NT2/D1 (cell line): ENCODE results near the gene LPO.

Experiments used
- DNase-seq: peaks from one replicate; pipeline ENCODE4 v3.0.0-alpha.2; 2011; ENCODE audit warnings: low read depth, low spot score
- H3K27me3 ChIP-seq: 2 replicates; pipeline ENCODE4 v1.6.0; 2011; ENCODE audit warnings: mild to moderate bottlenecking; ENCODE audit not compliant: insufficient read length, insufficient read depth
- H3K36me3 ChIP-seq: 2 replicates; pipeline ENCODE4 v1.6.1; 2011; ENCODE audit warnings: mild to moderate bottlenecking, low read length, mixed read lengths; ENCODE audit not compliant: insufficient read depth, insufficient read length
- H3K4me1 ChIP-seq: 2 replicates; pipeline ENCODE4 v1.5.1; 2011; ENCODE audit not compliant: insufficient read depth, insufficient read length
- H3K4me3 ChIP-seq: 2 replicates; pipeline ENCODE4 v1.5.1; 2011; ENCODE audit warnings: low read depth; ENCODE audit not compliant: insufficient read length
- H3K9ac ChIP-seq: 2 replicates; pipeline ENCODE4 v1.6.0; 2011; ENCODE audit warnings: low read depth; ENCODE audit not compliant: insufficient read length
- H3K9me3 ChIP-seq: 2 replicates; pipeline ENCODE4 v1.5.1; 2011; ENCODE audit warnings: mild to moderate bottlenecking, low read length; ENCODE audit not compliant: insufficient read depth
- SUZ12 ChIP-seq: IDR thresholded peaks from 2 replicates; pipeline ENCODE4 v1.6.1; 2011; ENCODE audit not compliant: insufficient read length, insufficient read depth; ENCODE audit errors: extremely low read depth
- YY1 ChIP-seq: IDR thresholded peaks from 2 replicates; pipeline ENCODE4 v1.6.1; 2011; ENCODE audit not compliant: insufficient read length, insufficient read depth
- ZNF274 ChIP-seq: IDR thresholded peaks from 2 replicates; pipeline ENCODE4 v1.6.1; 2011; ENCODE audit warnings: mild to moderate bottlenecking, low read depth, low read length

The LPO gene

DNA sequence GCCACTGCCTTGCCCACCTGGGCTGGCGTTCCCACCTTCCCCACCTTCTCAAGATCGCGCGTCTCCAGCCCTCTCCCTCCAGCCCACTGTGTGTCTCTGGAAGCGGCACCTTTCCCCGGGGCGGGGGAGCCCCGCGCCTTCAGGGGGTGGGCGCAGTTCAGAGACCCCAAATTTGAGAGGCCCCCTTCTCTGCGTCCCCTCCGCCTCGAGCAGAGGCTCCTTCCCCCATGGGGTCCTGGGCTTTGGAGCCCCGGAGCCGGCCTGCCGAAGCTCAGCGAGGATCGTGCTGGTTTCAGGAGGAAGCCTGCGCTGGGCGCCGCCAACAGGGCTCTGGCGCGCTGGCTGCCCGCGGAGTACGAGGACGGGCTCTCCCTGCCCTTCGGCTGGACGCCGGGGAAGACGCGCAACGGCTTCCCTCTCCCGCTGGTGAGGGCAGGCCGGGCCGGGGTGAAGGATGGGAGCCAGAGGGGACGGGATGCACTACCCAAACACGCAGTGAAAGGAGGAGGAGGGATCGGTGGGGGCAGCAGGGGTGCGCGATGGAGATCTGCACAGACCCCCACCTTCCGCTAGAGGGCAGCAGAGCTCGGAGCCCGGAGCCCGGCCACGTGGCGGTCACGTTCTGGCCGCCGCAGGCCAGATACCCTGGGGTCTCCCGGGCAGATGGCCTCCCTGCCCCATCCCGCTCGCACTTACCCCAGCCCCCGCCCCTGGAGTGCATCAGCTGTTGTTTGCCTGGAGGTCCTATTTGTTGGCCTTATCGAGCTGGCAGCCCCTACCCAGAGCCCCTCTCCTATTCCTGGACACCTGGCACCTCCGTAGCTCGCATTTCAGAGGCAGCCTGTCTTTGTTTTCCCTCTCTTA is 11.1 kb downstream of the LPO start:
- H3K9ac ChIP-seq = peak overlapping the region; percentile 79
- peak overlapping the region; percentile 35 for H3K4me3 ChIP-seq
- peaks cover 11% of the 10 kb centered on the region; the same call in 1 of the 2 replicates for H3K9me3 ChIP-seq
- peak; percentile 50 for DNase-seq
- peaks cover 54% of the 10 kb centered on the region for H3K27me3 ChIP-seq
- TF ChIP-seq SUZ12 (no peak), YY1 (no peak), ZNF274 (no peak)
- no peaks in the 10 kb centered on the region for H3K36me3 ChIP-seq
- peaks cover 12% of the 10 kb centered on the region for H3K4me1 ChIP-seq

DNA sequence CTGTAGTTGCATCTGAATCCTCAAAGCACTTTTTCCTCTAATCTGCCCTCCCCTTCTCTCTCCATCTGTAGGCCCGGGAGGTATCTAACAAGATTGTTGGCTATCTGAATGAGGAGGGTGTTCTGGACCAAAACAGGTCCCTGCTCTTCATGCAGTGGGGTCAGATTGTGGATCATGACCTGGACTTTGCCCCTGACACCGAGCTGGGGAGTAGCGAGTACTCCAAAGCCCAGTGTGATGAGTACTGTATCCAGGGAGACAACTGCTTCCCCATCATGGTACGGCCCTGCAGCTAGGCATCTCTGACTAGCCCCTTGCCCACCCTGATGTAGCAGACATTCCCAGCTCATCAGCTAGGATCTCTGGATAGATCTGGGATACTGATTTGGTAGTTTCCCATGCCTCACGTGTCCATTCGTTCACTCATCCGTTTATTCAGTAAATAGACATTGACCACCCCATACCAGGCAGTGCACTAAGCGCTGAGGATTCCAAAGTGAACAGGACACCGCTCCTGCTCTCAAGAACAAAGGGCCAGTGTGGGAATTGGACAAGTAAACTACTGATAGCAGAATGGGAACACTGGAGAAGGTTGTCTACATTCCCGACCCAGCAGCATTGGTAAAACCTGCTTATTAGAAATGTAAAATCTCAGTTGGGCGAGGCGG is 12.1 kb downstream of the LPO start:
- TF ChIP-seq ZNF274 = no peak
- Histone ChIP-seq H3K9ac (no peak overlapping the region), H3K9me3 (peaks cover 11% of the 10 kb centered on the region; the same call in 1 of the 2 replicates), H3K4me3 (no peak overlapping the region), H3K27me3 (peaks cover 53% of the 10 kb centered on the region), H3K4me1 (peaks cover 12% of the 10 kb centered on the region), H3K36me3 (no peaks in the 10 kb centered on the region)
- no peak for DNase-seq

GRCh38 chr17:58252141-58252540 is 13.8 kb downstream of the LPO start:
- H3K27me3 ChIP-seq = peaks cover 51% of the 10 kb centered on the region
- TF ChIP-seq ZNF274 (no peak), YY1 (no peak), SUZ12 (no peak)

DNA sequence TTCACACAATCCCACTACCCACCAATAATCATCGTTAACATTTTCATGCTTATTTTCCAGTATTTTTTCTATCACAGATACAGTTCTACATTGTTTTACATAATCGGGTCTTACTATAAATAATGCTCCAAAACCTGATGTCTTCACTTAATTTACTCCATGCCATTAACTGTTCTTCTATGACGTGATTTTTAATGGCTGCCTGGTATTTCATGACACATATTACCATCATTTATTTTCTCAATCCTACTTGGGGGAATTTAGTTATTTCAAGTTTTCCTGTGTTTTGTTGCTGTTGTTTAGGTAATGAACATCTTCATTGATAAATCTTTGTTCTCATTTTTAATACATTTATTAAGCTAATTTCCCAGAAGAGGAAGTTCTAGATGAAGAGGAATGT is 14.7 kb downstream of the LPO start:
- H3K27me3 ChIP-seq = peaks cover 43% of the 10 kb centered on the region
- TF ChIP-seq ZNF274 = no peak
- no peak for TF ChIP-seq SUZ12
- no peak for TF ChIP-seq YY1
- H3K9me3 ChIP-seq = peaks cover 11% of the 10 kb centered on the region; the same call in 1 of the 2 replicates
- peaks cover 4% of the 10 kb centered on the region for H3K4me1 ChIP-seq
- H3K9ac ChIP-seq = no peak overlapping the region
- H3K4me3 ChIP-seq = no peak overlapping the region
- H3K36me3 ChIP-seq = no peaks in the 10 kb centered on the region
- no peak for DNase-seq

More at GRCh38 chr17:58252141-58252540, 13.8 kb downstream of the LPO start:
- no peak for DNase-seq
- Histone ChIP-seq H3K4me3 (no peak overlapping the region), H3K4me1 (peaks cover 4% of the 10 kb centered on the region), H3K36me3 (no peaks in the 10 kb centered on the region), H3K9ac (no peak overlapping the region), H3K9me3 (peaks cover 11% of the 10 kb centered on the region; the same call in 1 of the 2 replicates)

GRCh38 chr17:58254803-58255202 is 16.4 kb downstream of the LPO start:
- TF ChIP-seq SUZ12 = no peak
- TF ChIP-seq ZNF274 = no peak
- no peak for TF ChIP-seq YY1
- Histone ChIP-seq H3K36me3 (no peaks in the 10 kb centered on the region), H3K27me3 (peaks cover 25% of the 10 kb centered on the region), H3K9ac (no peak overlapping the region), H3K4me1 (no peaks in the 10 kb centered on the region), H3K4me3 (no peak overlapping the region), H3K9me3 (peaks cover 10% of the 10 kb centered on the region; the same call in 1 of the 2 replicates)
- DNase-seq = no peak

- H3K9ac ChIP-seq = no peak overlapping the region
- no peak overlapping the region for H3K4me3 ChIP-seq
- no peak for DNase-seq
- peaks cover 3% of the 10 kb centered on the region for H3K27me3 ChIP-seq
- TF ChIP-seq ZNF274 (no peak), YY1 (no peak), SUZ12 (no peak)
- no peaks in the 10 kb centered on the region for H3K4me1 ChIP-seq
- no peaks in the 10 kb centered on the region for H3K9me3 ChIP-seq
- no peaks in the 10 kb centered on the region for H3K36me3 ChIP-seq
Observed at GRCh38 chr17:58262149-58262548, 23.8 kb downstream of the LPO start.

DNA sequence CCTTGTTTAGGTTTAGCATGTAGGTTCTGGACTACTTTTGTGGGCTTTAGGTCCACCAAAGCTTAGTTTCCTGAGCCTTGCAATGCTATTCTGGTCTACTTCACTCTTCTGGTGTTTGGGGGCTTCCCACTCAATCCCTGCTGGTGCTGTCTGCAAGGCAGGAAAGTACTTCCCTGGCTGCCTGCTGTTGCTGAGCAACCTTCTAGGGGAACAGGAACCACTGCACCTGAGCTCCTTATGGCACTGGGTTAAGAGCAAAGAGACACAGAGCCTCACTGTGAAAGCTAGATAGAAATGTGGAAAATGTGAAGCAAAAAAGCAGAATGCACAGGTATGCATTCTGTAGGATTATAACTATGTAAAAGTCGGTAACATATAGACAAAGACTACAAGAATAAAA is 25.4 kb downstream of the LPO start:
- no peak for DNase-seq
- Histone ChIP-seq H3K9ac (no peak overlapping the region), H3K27me3 (peaks cover 3% of the 10 kb centered on the region), H3K9me3 (no peaks in the 10 kb centered on the region), H3K4me3 (no peak overlapping the region), H3K36me3 (no peaks in the 10 kb centered on the region), H3K4me1 (no peaks in the 10 kb centered on the region)
- TF ChIP-seq ZNF274 (no peak), YY1 (no peak)
